Activated CD8-positive, alpha-beta T cell treated with anti-CD3 and anti-CD28 coated beads for 36 hours (primary cell): Measurements from ENCODE around the gene MINPP1. TPM values are rescaled to one million over a fixed set of nuclear protein-coding genes. Genes with fewer than 3 reads are reported as not detected.

Experiments used
- ATAC-seq: fragments of 200-7000 bp; cut with Tn5 transposase; one replicate; pipeline ENCODE4 v1.10.0; 2021; ENCODE audit warnings: mild to moderate bottlenecking, moderate library complexity
- CTCF ChIA-PET: fragments of 350-600 bp; sonication (Branson Sonifier 250); formaldehyde crosslinking; loops from one replicate; lab custom pipeline; 2021; ENCODE audit warnings: antibody characterized with exemption; lab: Charles Lee
- POLR2A ChIA-PET: fragments of 350-600 bp; sonication (Branson Sonifier 250); formaldehyde crosslinking; loops from one replicate; lab custom pipeline; 2021; ENCODE audit warnings: antibody characterized with exemption; lab: Charles Lee
- DNase-seq: peaks from one replicate; pipeline ENCODE4 v3.0.0-alpha.2; 2020
- H3K27ac Mint-ChIP-seq: one replicate; pipeline ENCODE4 v1.8.0; 2021; ENCODE audit warnings: mild to moderate bottlenecking, mixed read lengths
- H3K27me3 Mint-ChIP-seq: one replicate; pipeline ENCODE4 v1.8.0; 2021; ENCODE audit warnings: mixed read lengths
- H3K36me3 Mint-ChIP-seq: one replicate; pipeline ENCODE4 v1.8.0; 2021; ENCODE audit warnings: low read depth, mixed read lengths
- H3K4me1 Mint-ChIP-seq: one replicate; pipeline ENCODE4 v1.8.0; 2021; ENCODE audit warnings: low read depth, mixed read lengths
- H3K4me3 Mint-ChIP-seq: one replicate; pipeline ENCODE4 v1.8.0; 2021; ENCODE audit warnings: mild to moderate bottlenecking, moderate library complexity, mixed read lengths
- H3K9me3 Mint-ChIP-seq: one replicate; pipeline ENCODE4 v1.8.0; 2021; ENCODE audit warnings: mixed read lengths
- CTCF ChIP-seq: fragments of 200-600 bp; IDR thresholded peaks from one replicate; pipeline ENCODE4 v1.8.0; 2022; ENCODE audit warnings: antibody characterized with exemption, mild to moderate bottlenecking
- intact Hi-C: fragments of 100-400 bp; cut with micrococcal nuclease; formaldehyde crosslinking; loops from one replicate; pipeline ENCODE4 v1.10.0; 2022
- total RNA-seq, 2 experiments: library from RNA; stranded (reverse); gene quantifications; one replicate each; pipeline ENCODE4 v1.2.3, GENCODE V29; 2021

MINPP1 gene
- total RNA-seq, 2 experiments from 2014 or later = 6.0 to 7.1 TPM

GRCh38 chr10:87500646-87501048 lies 4.0 kb upstream of the MINPP1 start:
- TF ChIP-seq CTCF = no peak
- peaks cover 3% of the 10 kb centered on the region for H3K27me3 Mint-ChIP-seq

GRCh38 chr10:87503401-87503800 lies 1.3 kb upstream of the MINPP1 start:
- H3K4me3 Mint-ChIP-seq = peak overlapping the region; percentile 79
- H3K27ac Mint-ChIP-seq = no peak overlapping the region
- TF ChIP-seq CTCF = no peak
- H3K9me3 Mint-ChIP-seq = no peaks in the 10 kb centered on the region
- H3K36me3 Mint-ChIP-seq = no peaks in the 10 kb centered on the region
- DNase-seq = no peak
- POLR2A ChIA-PET = no interaction called here
- H3K27me3 Mint-ChIP-seq = no peaks in the 10 kb centered on the region
- CTCF ChIA-PET = no interaction called here
- no peak for ATAC-seq
- intact Hi-C loops = no loop called here
- H3K4me1 Mint-ChIP-seq = peaks cover 26% of the 10 kb centered on the region

More at GRCh38 chr10:87500646-87501048, 4.0 kb upstream of the MINPP1 start:
- Mint-ChIP-seq H3K4me1 (peaks cover 4% of the 10 kb centered on the region), H3K36me3 (no peaks in the 10 kb centered on the region), H3K27ac (no peak overlapping the region), H3K9me3 (no peaks in the 10 kb centered on the region), H3K4me3 (no peak overlapping the region)
- ChIA-PET POLR2A (interaction anchor here (0.6 kb wide), 1 partner anchor 186 kb away, joined by 3 read pairs; no protein-coding TSS in a partner anchor), CTCF (interaction anchor here (1.7 kb wide), 1 partner anchor 19 kb away, joined by 5 read pairs; no protein-coding TSS in a partner anchor)
- DNase-seq (no peak), ATAC-seq (no peak)
- intact Hi-C loops = no loop called here

- peak overlapping the region; percentile 79 for H3K4me3 Mint-ChIP-seq
- H3K9me3 Mint-ChIP-seq = no peaks in the 10 kb centered on the region
- H3K27me3 Mint-ChIP-seq = no peaks in the 10 kb centered on the region
- ATAC-seq = no peak
- H3K4me1 Mint-ChIP-seq = peaks cover 30% of the 10 kb centered on the region
- CTCF ChIA-PET = interaction anchor here (1.1 to 1.7 kb wide), 2 partner anchors 10 to 20 kb away, joined by 5 read pairs; no protein-coding TSS in a partner anchor
- H3K27ac Mint-ChIP-seq = peak overlapping the region; percentile 84
- intact Hi-C loops = no loop called here
- no peak for TF ChIP-seq CTCF
- POLR2A ChIA-PET = interaction anchor here (1.4 kb wide), 1 partner anchor 14 kb away, joined by 4 read pairs; no protein-coding TSS in a partner anchor
- no peak for DNase-seq
- H3K36me3 Mint-ChIP-seq = peaks cover 4% of the 10 kb centered on the region
Observed at GRCh38 chr10:87503886-87504285, 807 bp upstream of the MINPP1 start.

GRCh38 chr10:87504307-87504639 lies 420 bp upstream of the MINPP1 start:
- Mint-ChIP-seq H3K27me3 (no peaks in the 10 kb centered on the region), H3K36me3 (peaks cover 7% of the 10 kb centered on the region), H3K4me3 (peak overlapping the region; percentile 79), H3K27ac (peak overlapping the region; percentile 84), H3K9me3 (no peaks in the 10 kb centered on the region), H3K4me1 (peaks cover 32% of the 10 kb centered on the region)
- intact Hi-C loops = no loop called here
- ChIA-PET POLR2A (interaction anchor here (1.4 to 1.5 kb wide), 2 partner anchors 14 to 408 kb away, joined by 3 to 4 read pairs; no protein-coding TSS in a partner anchor), CTCF (interaction anchor here (1.1 to 1.7 kb wide), 3 partner anchors 9 to 19 kb away, joined by 3 to 5 read pairs (median 5); no protein-coding TSS in a partner anchor)
- ATAC-seq (no peak), DNase-seq (no peak)
- no peak for TF ChIP-seq CTCF

- CTCF ChIA-PET = interaction anchor here (1.0 to 1.7 kb wide), 4 partner anchors 8 to 227 kb away, joined by 3 to 5 read pairs (median 4); no protein-coding TSS in a partner anchor
- DNase-seq = peak; percentile 66
- peak overlapping the region; percentile 84 for H3K27ac Mint-ChIP-seq
- peak; percentile 51 for ATAC-seq
- intact Hi-C loops = no loop called here
- peaks cover 11% of the 10 kb centered on the region for H3K36me3 Mint-ChIP-seq
- POLR2A ChIA-PET = interaction anchor here (1.5 kb wide), 1 partner anchor 409 kb away, joined by 3 read pairs; no protein-coding TSS in a partner anchor
- H3K4me1 Mint-ChIP-seq = peaks cover 32% of the 10 kb centered on the region
- H3K9me3 Mint-ChIP-seq = no peaks in the 10 kb centered on the region
- H3K4me3 Mint-ChIP-seq = peak overlapping the region; percentile 79
- H3K27me3 Mint-ChIP-seq = no peaks in the 10 kb centered on the region
- peak; percentile 59 for TF ChIP-seq CTCF
Observed at GRCh38 chr10:87505366-87506111, 846 bp downstream of the MINPP1 start.
